Ectodermal cell (in vitro differentiated cells): ENCODE results near the gene LARP4.
"Not testable (repeated sequence)": the region's sequence is repeated elsewhere in the genome, so short reads cannot be mapped to it uniquely, and the experiment has no call there.

Experiments
- H3K27ac ChIP-seq: 2 replicates; pipeline ENCODE4 v1.7.0; 2013; ENCODE audit warnings: mild to moderate bottlenecking, low read depth, low read length; ENCODE audit not compliant: insufficient read depth, poor library complexity, severe bottlenecking
- H3K27me3 ChIP-seq: 2 replicates; pipeline ENCODE4 v1.7.0; 2013; ENCODE audit warnings: mild to moderate bottlenecking, low read length; ENCODE audit not compliant: insufficient read depth, control insufficient read depth, poor library complexity, severe bottlenecking
- H3K36me3 ChIP-seq: one replicate; pipeline ENCODE4 v1.7.0; 2013; ENCODE audit warnings: low read length; ENCODE audit not compliant: control insufficient read depth, insufficient read depth
- H3K4me1 ChIP-seq: one replicate; pipeline ENCODE4 v1.7.0; 2013; ENCODE audit warnings: low read length; ENCODE audit not compliant: control insufficient read depth, insufficient read depth
- H3K4me3 ChIP-seq: 2 replicates; pipeline ENCODE4 v1.7.0; 2013; ENCODE audit warnings: low read depth, low read length, control low read depth; ENCODE audit not compliant: insufficient read depth
- H3K9me3 ChIP-seq: 2 replicates; pipeline ENCODE4 v1.7.0; 2013; ENCODE audit warnings: mild to moderate bottlenecking, low read length, moderate library complexity; ENCODE audit not compliant: control insufficient read depth
- WGBS, 2 experiments: methylation state at CpG; one replicate each; pipeline ENCODE4 v1.1.7; 2013; ENCODE audit warnings: missing lambda C conversion rate in 2 of 2; 5-methylcytosine and 5-hydroxymethylcytosine counted together

Gene LARP4

DNA sequence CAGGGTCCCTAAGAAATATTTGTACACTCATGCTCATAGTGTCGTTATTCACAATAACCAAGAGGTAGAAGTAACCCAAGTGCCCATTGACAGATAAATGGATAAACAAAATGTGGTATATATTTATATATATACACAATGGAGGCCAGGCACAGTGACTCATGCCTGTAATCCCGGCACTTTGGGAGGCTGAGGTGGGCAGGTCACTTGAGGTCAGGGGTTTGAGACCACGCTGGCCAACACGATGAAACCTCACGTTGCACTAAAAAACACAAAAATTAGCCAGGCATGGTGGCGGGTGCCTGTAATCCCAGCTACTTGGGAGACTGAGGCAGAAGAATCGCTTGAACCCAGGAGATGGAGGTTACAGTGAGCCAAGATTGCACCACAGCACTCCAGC is 30.0 kb upstream of the LARP4 start:
- not testable (repeated sequence) for H3K27me3 ChIP-seq, H3K9me3 ChIP-seq, H3K4me3 ChIP-seq, H3K4me1 ChIP-seq, H3K27ac ChIP-seq, H3K36me3 ChIP-seq
- 76 to 79% methylated on average over 6 to 7 of the region's 7 CpGs for WGBS, 2 experiments

DNA sequence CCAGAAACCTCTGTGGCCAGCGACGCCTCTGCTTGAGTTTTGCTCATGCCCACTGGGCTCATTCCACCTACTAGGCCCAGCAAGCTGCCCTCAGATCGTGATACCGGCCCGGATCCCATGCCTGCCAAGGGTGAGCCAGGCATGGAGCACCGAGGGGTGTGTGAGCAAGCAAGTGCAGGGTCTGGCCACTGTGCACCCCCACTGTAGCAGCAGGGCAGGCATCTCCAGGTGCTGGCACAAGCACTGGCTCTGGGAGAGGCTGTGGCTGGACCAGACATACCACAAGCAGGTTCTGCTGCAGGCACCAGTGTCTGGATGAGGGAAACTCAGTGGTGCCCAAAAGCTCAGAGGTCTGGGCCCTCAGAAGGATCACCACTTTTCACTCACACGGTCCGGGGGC is 24.9 kb upstream of the LARP4 start:
- H3K27ac ChIP-seq = no peak overlapping the region
- H3K27me3 ChIP-seq = no peaks in the 10 kb centered on the region
- no peaks in the 10 kb centered on the region for H3K36me3 ChIP-seq
- H3K4me3 ChIP-seq = no peak overlapping the region
- no peaks in the 10 kb centered on the region for H3K4me1 ChIP-seq
- no peaks in the 10 kb centered on the region for H3K9me3 ChIP-seq
- 92 to 94% methylated on average over 8 of the region's 8 CpGs for WGBS, 2 experiments

DNA sequence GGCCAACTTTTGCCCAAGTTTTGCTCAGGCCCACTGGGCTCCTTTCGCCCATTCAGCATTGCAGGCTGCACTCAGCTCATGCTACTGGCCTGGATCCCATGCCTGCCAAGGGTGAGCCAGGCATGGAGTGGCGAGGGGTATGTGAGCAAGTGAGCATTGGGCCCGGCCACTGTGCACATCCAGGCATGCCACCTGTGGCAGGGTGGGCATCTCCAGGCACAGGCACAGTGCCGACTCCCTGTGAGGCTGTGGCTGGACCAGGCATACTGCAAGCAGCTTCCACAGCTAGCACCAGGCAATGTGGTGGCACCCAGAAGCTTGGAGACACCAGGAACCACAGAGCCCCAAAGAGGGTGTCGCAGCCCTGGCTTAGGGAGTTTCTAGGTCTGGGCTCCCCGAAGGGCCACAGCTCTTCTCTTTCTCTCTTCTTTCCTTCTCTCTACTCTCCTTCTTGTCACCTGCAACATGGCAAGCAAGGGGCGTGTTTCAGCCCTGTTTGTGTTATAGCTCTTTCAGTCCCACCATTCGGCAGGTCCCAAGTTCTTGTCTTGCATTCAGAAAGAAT is 19.8 kb upstream of the LARP4 start:
- Histone ChIP-seq H3K36me3 (no peaks in the 10 kb centered on the region), H3K4me3 (no peak overlapping the region), H3K27ac (no peak overlapping the region), H3K9me3 (no peaks in the 10 kb centered on the region), H3K27me3 (no peaks in the 10 kb centered on the region), H3K4me1 (no peaks in the 10 kb centered on the region)
- 95 to 96% methylated on average over 8 of the region's 8 CpGs for WGBS, 2 experiments

DNA sequence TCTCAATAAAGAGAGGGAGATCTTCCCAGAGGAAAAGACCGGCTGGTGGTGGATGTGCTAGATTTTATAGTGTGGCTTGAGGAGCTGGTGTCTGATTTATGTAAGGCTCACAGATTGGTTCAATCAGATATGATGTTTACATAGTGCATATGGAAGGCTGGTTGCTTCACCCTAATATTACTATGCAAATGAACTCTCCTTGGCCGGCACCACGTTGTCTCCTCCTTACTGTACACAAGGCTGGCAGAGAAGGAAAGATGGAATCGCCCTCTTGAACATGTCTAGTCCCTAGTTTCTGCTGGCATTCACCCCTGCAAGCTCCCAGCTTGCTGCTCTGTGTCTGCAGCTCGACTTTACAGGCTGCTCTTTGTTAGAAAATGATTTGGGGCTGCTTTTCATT is 13.2 kb upstream of the LARP4 start:
- H3K4me1 ChIP-seq = no peaks in the 10 kb centered on the region
- no peaks in the 10 kb centered on the region for H3K27me3 ChIP-seq
- no peaks in the 10 kb centered on the region for H3K9me3 ChIP-seq
- H3K27ac ChIP-seq = no peak overlapping the region
- no peaks in the 10 kb centered on the region for H3K36me3 ChIP-seq
- 44 to 47% methylated on average over 5 of the region's 5 CpGs for WGBS, 2 experiments
- H3K4me3 ChIP-seq = no peak overlapping the region

DNA sequence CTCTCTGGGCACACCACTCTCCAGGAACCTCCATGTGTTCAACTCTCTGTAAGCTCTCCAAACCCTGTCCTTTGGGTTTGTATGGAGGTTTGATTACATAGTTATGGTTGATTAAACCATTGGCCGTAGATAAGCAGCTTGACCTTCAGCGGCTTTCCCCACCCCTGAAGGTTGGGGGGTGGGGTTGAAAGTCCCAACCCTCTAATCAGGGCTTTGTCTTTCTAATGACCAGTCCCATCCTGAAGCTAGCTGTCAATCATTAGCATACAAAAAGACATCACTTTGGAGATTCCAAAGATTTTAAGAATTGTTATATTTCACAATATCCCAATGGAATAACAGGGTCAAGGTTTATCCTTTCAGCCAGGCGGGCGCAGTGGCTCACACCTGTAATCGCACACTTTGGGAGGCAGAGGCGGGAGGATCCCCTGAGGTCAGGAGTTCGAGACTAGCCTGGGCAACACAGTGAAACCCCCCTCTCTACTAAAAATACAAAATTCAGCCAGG is 12.7 kb upstream of the LARP4 start:
- Histone ChIP-seq H3K36me3 (no peaks in the 10 kb centered on the region), H3K27me3 (no peaks in the 10 kb centered on the region), H3K27ac (no peak overlapping the region), H3K4me1 (no peaks in the 10 kb centered on the region), H3K4me3 (no peak overlapping the region), H3K9me3 (no peaks in the 10 kb centered on the region)
- WGBS, 2 experiments = 53 to 60% methylated on average over 7 of the region's 7 CpGs

DNA sequence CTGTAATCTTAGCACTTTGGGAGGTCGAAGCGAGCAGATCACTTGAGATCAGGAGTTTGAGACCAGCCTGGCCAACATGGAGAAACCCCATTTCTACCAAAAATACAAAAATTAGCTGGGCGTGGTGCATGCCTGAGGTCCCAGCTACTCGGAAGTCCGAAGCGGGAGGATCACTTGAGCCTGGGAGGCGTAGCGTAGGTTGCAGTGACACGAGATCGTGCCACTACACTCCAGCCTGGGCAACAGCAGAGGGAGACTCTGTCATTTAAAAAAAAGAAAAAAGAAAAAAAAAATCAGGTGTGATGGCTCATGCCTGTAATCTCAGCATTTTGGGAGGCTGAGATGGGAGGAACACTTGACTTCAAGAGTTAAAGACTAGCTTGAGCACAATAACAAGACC is 11.9 kb upstream of the LARP4 start:
- not testable (repeated sequence) for H3K36me3 ChIP-seq, H3K27me3 ChIP-seq, H3K4me3 ChIP-seq, H3K27ac ChIP-seq, H3K4me1 ChIP-seq, H3K9me3 ChIP-seq
- WGBS, 2 experiments = 79 to 85% methylated on average over 10 of the region's 10 CpGs

DNA sequence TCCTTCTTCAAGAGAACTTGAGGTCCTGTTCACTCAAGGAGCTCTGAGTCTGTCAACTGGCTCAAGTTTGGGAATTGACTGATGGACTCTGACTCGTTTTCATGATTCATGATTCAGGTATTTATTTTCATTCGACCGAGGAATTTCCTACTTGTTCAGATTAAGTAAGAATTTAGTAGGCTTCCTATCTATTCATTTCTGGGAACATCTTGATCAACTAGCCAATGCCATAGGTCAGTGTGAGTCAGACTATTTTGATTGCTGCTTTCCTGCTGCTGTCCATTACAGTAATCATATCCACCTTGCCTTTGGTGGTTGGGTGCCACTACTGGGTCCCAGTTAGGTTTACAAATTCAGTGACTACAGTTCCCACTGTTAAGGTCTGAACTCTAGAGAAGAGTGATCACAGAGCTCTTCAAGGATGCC is 10.4 kb upstream of the LARP4 start:
- Histone ChIP-seq H3K27ac (no peak overlapping the region), H3K4me1 (no peaks in the 10 kb centered on the region), H3K9me3 (no peaks in the 10 kb centered on the region), H3K36me3 (no peaks in the 10 kb centered on the region), H3K4me3 (no peak overlapping the region), H3K27me3 (no peaks in the 10 kb centered on the region)
- WGBS, 2 experiments = 87 to 90% methylated on average over 3 of the region's 3 CpGs

DNA sequence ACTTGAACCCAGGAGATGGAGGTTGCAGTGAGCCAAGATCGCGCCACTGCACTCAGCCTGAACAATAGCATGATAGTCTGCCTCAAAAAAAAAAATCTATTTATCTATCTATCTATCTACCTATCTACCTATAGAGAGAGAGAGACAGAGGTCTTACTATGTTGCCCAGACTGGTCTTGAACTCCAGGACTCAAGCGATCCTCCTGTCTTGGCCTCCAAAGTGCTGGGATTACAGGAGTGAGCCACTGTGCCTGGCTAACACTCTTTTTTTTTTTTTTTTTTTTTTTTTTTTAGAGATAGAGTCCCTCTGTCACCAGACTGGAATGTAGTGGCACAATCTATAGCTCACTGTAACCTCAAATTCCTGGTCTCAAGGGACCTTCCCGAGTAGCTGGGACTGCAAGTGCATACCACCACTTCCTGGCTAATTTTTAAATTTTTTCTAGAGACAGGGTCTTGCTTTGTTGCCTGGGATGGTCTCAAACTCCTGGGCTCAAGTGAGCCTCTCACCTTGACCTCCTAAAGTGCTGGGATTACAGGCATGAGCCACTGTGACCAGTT is 6.1 kb upstream of the LARP4 start:
- Histone ChIP-seq H3K4me1 (no peaks in the 10 kb centered on the region), H3K36me3 (no peaks in the 10 kb centered on the region), H3K4me3 (no peak overlapping the region), H3K27ac (no peak overlapping the region), H3K9me3 (no peaks in the 10 kb centered on the region), H3K27me3 (no peaks in the 10 kb centered on the region)
- WGBS, 2 experiments = 88 to 92% methylated on average over 4 of the region's 4 CpGs

DNA sequence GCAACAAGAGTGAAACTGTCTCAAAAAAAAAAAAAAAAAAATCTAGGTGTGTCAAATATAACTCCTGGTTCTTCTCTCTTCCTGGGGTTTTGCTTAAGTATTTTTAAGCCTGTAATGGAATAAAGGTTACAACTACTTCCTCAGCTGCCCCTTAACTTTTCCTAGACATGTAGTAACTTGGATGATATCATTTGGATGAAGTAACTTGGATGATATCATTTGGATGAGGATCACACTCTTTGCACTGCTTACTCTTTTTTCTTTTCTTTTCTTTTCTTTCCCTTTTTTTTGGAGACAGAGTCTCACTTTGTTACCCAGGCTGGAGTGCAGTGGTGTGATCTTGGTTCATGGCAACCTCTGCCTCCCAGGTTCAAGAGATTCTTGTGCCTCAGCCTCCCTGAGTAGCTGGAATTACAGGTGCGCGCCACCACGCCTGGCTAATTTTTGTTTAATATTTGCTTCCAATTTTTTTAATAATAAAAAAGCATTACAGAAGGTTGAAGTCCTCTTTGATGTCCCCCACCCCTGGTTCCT is 3.5 kb upstream of the LARP4 start:
- Histone ChIP-seq H3K36me3 (no peaks in the 10 kb centered on the region), H3K4me3 (no peak overlapping the region), H3K27me3 (no peaks in the 10 kb centered on the region), H3K4me1 (peaks cover under 1% of the 10 kb centered on the region), H3K9me3 (no peaks in the 10 kb centered on the region), H3K27ac (no peak overlapping the region)
- WGBS, 2 experiments = 95 to 100% methylated on average over 2 to 3 of the region's 3 CpGs

DNA sequence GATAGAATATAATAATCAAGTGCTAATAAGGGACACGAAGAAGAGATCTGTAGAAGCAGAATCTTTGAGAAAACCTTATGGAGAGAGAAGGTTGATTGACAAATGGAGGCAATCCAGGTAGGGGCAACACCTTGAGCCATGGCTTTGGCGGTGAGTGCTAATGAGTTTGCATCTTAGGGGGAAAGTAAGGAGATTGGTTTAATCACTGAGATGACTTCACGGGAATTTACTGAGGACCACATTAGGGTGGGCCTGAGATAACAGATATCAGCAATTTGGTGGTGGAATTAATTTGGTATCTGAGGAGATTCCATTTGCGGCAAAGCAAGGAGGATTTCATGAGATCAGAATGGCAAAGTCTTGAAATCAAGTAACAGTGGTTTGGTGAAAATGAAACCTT is 1.8 kb upstream of the LARP4 start:
- no peaks in the 10 kb centered on the region for H3K36me3 ChIP-seq
- no peaks in the 10 kb centered on the region for H3K9me3 ChIP-seq
- peaks cover 7% of the 10 kb centered on the region for H3K4me1 ChIP-seq
- H3K27me3 ChIP-seq = no peaks in the 10 kb centered on the region
- WGBS, 2 experiments = 95 to 97% methylated on average over 4 of the region's 4 CpGs
- no peak overlapping the region for H3K27ac ChIP-seq
- H3K4me3 ChIP-seq = no peak overlapping the region
